Panc1 (cell line): ENCODE measurements around the gene KRTAP10-7.

Experiments
- CTCF ChIP-seq: fragments of 450-650 bp; IDR thresholded peaks from 2 replicates; pipeline ENCODE4 v1.5.1; 2017; ENCODE audit warnings: mild to moderate bottlenecking
- POLR2AphosphoS5 ChIP-seq: IDR thresholded peaks from 2 replicates; pipeline ENCODE4 v1.6.1; 2012; ENCODE audit warnings: mild to moderate bottlenecking, low read depth, low read length, moderate library complexity
- REST ChIP-seq, 2 experiments: IDR thresholded peaks; 2 replicates each; pipeline ENCODE4 v1.6.1; 2011 to 2012; ENCODE audit warnings: low read depth in 2 of 2, control low read depth in 1 of 2, low read length in 1 of 2, mild to moderate bottlenecking in 1 of 2, moderate library complexity in 1 of 2; ENCODE audit not compliant: insufficient read depth in 1 of 2
- SIN3A ChIP-seq: IDR thresholded peaks from 2 replicates; pipeline ENCODE4 v1.6.1; 2012; ENCODE audit warnings: low read depth, mild to moderate bottlenecking, low read length, moderate library complexity, borderline replicate concordance; ENCODE audit not compliant: insufficient read depth
- TCF7L2 ChIP-seq: IDR thresholded peaks from 2 replicates; pipeline ENCODE4 v1.6.1; 2011; ENCODE audit warnings: mild to moderate bottlenecking, low read depth, low read length, inconsistent platforms

- TF ChIP-seq CTCF (no peak), SIN3A (no peak), POLR2AphosphoS5 (no peak), REST (IDR thresholded peaks at IDR 0.05; ENCODE audit: insufficient read depth in 1 of 2, low read depth in 2 of 2, low read length in 1 of 2) (no peak), TCF7L2 (no peak)
Measured at GRCh38 chr21:44595524-44595923, 4.9 kb upstream of the KRTAP10-7 start.
